ENCODE data around the gene PGF.

DNA sequence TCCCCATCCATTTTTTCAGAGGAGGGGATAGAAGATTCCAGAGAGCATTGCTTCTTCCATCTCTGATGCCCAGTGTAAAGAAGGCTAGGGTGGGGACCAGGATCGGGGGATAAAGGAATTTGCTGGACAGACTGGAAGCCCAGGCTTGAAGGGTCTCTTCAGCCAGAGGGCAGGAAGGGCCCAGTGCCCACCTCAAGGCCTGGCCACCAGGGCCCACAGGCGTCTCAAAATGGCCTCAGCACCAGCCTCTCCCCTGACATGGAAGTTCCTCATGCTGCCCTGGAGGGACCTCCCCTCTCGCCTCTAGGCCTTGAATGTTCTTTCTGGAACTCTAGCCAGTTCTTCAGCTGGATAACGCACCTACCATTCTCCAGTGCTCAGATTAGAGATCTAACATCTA, 35.1 kb downstream of the PGF start:
- TF ChIP-seq, protein P1, sequence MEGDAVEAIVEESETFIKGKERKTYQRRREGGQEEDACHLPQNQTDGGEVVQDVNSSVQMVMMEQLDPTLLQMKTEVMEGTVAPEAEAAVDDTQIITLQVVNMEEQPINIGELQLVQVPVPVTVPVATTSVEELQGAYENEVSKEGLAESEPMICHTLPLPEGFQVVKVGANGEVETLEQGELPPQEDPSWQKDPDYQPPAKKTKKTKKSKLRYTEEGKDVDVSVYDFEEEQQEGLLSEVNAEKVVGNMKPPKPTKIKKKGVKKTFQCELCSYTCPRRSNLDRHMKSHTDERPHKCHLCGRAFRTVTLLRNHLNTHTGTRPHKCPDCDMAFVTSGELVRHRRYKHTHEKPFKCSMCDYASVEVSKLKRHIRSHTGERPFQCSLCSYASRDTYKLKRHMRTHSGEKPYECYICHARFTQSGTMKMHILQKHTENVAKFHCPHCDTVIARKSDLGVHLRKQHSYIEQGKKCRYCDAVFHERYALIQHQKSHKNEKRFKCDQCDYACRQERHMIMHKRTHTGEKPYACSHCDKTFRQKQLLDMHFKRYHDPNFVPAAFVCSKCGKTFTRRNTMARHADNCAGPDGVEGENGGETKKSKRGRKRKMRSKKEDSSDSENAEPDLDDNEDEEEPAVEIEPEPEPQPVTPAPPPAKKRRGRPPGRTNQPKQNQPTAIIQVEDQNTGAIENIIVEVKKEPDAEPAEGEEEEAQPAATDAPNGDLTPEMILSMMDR (IDR thresholded peaks at IDR 0.05; ENCODE audit: poor library complexity): no peak
- TF ChIP-seq EZH2 (IDR thresholded peaks at IDR 0.05; ENCODE audit: borderline replicate concordance) (no peak), EZH2phosphoT487 (IDR thresholded peaks at IDR 0.05; ENCODE audit: low read depth, severe bottlenecking, unreplicated experiment) (no peak)

Measured in hepatocyte (in vitro differentiated cells).